Measurements from ENCODE around the gene STS. TPM values are rescaled to one million over a fixed set of nuclear protein-coding genes. Genes with fewer than 3 reads are reported as not detected.

The STS gene
- total RNA-seq, 1 experiment from 2014 or later = 3.3 TPM

- Histone ChIP-seq H3K9me2 (replicated peaks; ENCODE audit: low read length) (no peaks in the 10 kb centered on the region), H3K9me3 (ENCODE audit: low read length) (no peaks in the 10 kb centered on the region), H2AFZ (ENCODE audit: low read length) (no peak overlapping the region), H3K36me3 (ENCODE audit: low read depth, low read length) (no peaks in the 10 kb centered on the region), H3K27ac (ENCODE audit: low read length) (no peak overlapping the region), H3K9ac (ENCODE audit: low read length) (no peak overlapping the region), H3F3A (ENCODE audit: low read length, unreplicated experiment) (no peaks in the 10 kb centered on the region), H3K79me2 (ENCODE audit: low read length) (no peaks in the 10 kb centered on the region), H3K4me2 (ENCODE audit: low read length) (no peak overlapping the region), H3K4me1 (ENCODE audit: insufficient read depth, low read length) (peaks cover 20% of the 10 kb centered on the region), H3K4me3 (ENCODE audit: low read length) (no peak overlapping the region), H3K27me3 (ENCODE audit: low read length) (no peaks in the 10 kb centered on the region), H4K20me1 (ENCODE audit: low read length) (no peaks in the 10 kb centered on the region)
- ChIA-PET CTCF (no interaction called here), POLR2A (ENCODE audit: unreplicated experiment) (no interaction called here)
- TF ChIP-seq EZH2 (IDR thresholded peaks at IDR 0.05; ENCODE audit: low read length, unreplicated experiment) (no peak), EZH2phosphoT487 (IDR thresholded peaks at IDR 0.05; ENCODE audit: borderline replicate concordance, low read length) (no peak), CTCF (conservative IDR thresholded peaks at IDR 0.05; ENCODE audit: low read depth, low read length) (no peak)
- no TSS peak for BruUV-seq (replicated peaks)
- intact Hi-C loops (cut with micrococcal nuclease) = loop anchor here (5.0 kb wide), 1 partner anchor 107 kb away; no protein-coding TSS in a partner anchor
- DNase-seq = no peak
- no peak for ATAC-seq
Measured at GRCh38 chrX:7155163-7155562, 7.7 kb downstream of the STS start.

- Histone ChIP-seq H3K27me3 (ENCODE audit: low read length) (no peaks in the 10 kb centered on the region), H3K9me2 (replicated peaks; ENCODE audit: low read length) (no peaks in the 10 kb centered on the region), H3K4me3 (ENCODE audit: low read length) (no peak overlapping the region), H3K4me1 (ENCODE audit: insufficient read depth, low read length) (peaks cover 23% of the 10 kb centered on the region), H2AFZ (ENCODE audit: low read length) (no peak overlapping the region), H4K20me1 (ENCODE audit: low read length) (no peaks in the 10 kb centered on the region), H3K9ac (ENCODE audit: low read length) (no peak overlapping the region), H3K9me3 (ENCODE audit: low read length) (no peaks in the 10 kb centered on the region), H3K79me2 (ENCODE audit: low read length) (no peaks in the 10 kb centered on the region), H3K27ac (ENCODE audit: low read length) (no peak overlapping the region), H3K4me2 (ENCODE audit: low read length) (no peak overlapping the region), H3K36me3 (ENCODE audit: low read depth, low read length) (no peaks in the 10 kb centered on the region), H3F3A (ENCODE audit: low read length, unreplicated experiment) (no peaks in the 10 kb centered on the region)
- TF ChIP-seq EZH2phosphoT487 (IDR thresholded peaks at IDR 0.05; ENCODE audit: borderline replicate concordance, low read length) = no peak
- no peak for TF ChIP-seq CTCF (conservative IDR thresholded peaks at IDR 0.05; ENCODE audit: low read depth, low read length)
- TF ChIP-seq EZH2 (IDR thresholded peaks at IDR 0.05; ENCODE audit: low read length, unreplicated experiment) = no peak
- no peak for DNase-seq
- ChIA-PET POLR2A (ENCODE audit: unreplicated experiment) (no interaction called here), CTCF (no interaction called here)
- BruUV-seq (replicated peaks) = no TSS peak
- no peak for ATAC-seq
- intact Hi-C loops (cut with micrococcal nuclease) = loop anchor here (5.0 kb wide), 1 partner anchor 105 kb away; no protein-coding TSS in a partner anchor
Measured at GRCh38 chrX:7156879-7157278, 9.4 kb downstream of the STS start.

- no peaks in the 10 kb centered on the region for H3K36me3 ChIP-seq (ENCODE audit: low read depth, low read length)
- DNase-seq (no peak), ATAC-seq (no peak)
- ChIA-PET POLR2A (ENCODE audit: unreplicated experiment) (no interaction called here), CTCF (no interaction called here)
- no peak overlapping the region for H2AFZ ChIP-seq (ENCODE audit: low read length)
- peak overlapping the region; percentile 86 for H3K27ac ChIP-seq (ENCODE audit: low read length)
- H3K9me3 ChIP-seq (ENCODE audit: low read length) = no peaks in the 10 kb centered on the region
- intact Hi-C loops (cut with micrococcal nuclease) = loop anchor here (2.0 to 5.0 kb wide), 2 partner anchors 14 to 104 kb away; no protein-coding TSS in a partner anchor
- H3F3A ChIP-seq (ENCODE audit: low read length, unreplicated experiment) = no peaks in the 10 kb centered on the region
- no peak overlapping the region for H3K9ac ChIP-seq (ENCODE audit: low read length)
- peaks cover 23% of the 10 kb centered on the region for H3K4me1 ChIP-seq (ENCODE audit: insufficient read depth, low read length)
- no peaks in the 10 kb centered on the region for H3K27me3 ChIP-seq (ENCODE audit: low read length)
- H4K20me1 ChIP-seq (ENCODE audit: low read length) = no peaks in the 10 kb centered on the region
- H3K9me2 ChIP-seq (replicated peaks; ENCODE audit: low read length) = no peaks in the 10 kb centered on the region
- no TSS peak for BruUV-seq (replicated peaks)
- no peak for TF ChIP-seq CTCF (conservative IDR thresholded peaks at IDR 0.05; ENCODE audit: low read depth, low read length)
- no peak for TF ChIP-seq EZH2phosphoT487 (IDR thresholded peaks at IDR 0.05; ENCODE audit: borderline replicate concordance, low read length)
- no peak for TF ChIP-seq EZH2 (IDR thresholded peaks at IDR 0.05; ENCODE audit: low read length, unreplicated experiment)
- no peaks in the 10 kb centered on the region for H3K79me2 ChIP-seq (ENCODE audit: low read length)
- H3K4me3 ChIP-seq (ENCODE audit: low read length) = no peak overlapping the region
- peak overlapping the region; percentile 81 for H3K4me2 ChIP-seq (ENCODE audit: low read length)
Measured at GRCh38 chrX:7158468-7158990, 11.0 kb downstream of the STS start.
